ENCODE measurements around the gene ATP8B3.

The ATP8B3 gene

DNA sequence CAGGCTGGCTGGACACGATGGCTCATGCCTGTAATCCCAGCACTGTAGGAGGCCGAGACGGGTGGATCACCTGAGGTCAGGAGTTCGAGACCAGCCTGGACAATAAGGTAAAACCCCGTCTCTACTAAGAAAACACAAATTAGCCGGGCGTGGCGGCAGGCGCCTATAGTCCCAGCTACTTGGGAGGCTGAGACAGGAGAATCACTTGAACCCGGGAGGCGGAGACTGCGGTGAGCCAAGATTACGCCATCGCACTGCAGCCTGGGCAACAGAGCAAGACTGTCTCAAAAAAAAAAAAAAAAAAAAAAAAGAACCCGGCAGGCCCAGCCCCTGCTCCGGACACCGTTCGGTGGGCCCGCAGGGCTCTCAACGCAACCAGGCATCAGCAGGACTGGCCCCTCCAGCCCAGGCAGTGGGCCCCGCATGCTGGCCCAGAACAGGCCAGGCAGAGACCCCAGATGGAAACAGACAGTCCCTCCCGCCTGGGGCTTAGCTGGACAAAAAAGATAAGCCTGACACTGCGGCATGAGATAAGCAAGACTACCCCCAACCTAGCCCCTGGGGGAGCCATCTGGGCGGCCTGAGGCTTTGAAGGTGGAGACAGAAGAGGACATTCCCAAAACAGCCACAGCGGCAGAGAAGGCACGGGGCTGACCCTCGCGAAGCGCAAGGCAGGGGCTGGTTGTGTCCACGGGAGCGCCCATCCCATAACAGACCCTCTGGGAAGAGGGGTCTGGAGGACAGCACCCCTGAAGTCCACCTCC is 24.6 kb upstream of the ATP8B3 start:
- no peak for DNase-seq (ENCODE audit: low read depth in 3 of 3)

DNA sequence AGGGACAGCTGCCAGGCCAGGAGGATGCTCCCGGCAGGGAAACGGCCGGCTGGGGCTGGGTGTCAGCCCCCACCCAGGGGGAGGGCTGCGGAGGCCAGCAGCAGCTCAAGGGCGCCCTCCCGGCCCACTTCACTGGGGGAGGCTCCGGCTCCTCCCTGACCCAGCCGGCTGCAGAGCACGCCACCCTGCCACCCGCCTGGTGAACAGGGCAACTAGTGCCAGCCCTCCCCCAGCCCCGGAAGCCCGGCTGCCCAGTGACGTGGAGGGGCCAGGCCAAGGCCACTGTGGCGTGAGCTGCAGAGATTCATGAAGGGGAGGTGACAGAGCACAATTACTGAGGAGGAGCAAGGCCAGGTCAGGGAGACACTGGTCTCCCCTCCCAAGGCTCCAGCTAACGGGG is 21.5 kb upstream of the ATP8B3 start:
- DNase-seq (ENCODE audit: low read depth in 3 of 3): no peak

DNA sequence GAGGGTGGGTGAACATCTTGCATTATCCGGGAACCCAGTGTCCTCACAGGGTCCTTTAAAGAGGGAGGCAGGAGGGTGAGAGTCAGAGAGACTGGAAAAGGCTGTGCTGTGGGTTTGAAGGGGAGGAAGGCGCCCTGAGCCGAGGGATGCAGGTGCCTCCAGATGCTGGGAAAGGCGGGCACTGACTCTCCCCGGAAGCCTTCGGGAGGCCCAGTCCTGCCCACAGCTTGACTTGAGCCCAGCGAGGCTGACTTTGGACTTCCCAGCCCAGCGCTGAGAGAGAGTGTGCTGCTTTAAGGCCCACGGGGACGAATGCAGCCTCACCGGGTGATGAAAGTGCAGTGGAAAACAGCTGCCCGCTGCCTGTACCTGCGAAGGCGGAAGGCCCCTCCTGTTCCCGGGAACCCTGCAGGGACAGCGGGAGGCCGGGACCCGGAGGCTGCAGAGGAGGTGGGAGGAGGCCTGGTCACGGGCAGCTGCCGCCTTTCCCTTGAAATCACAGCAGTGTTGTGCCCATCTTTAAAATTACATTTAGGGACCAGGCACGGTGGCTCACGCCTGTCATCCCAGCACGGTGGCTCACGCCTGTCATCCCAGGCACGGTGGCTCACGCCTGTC is 20.1 kb upstream of the ATP8B3 start:
- no peak for DNase-seq (ENCODE audit: low read depth in 3 of 3)

- DNase-seq (ENCODE audit: low read depth in 3 of 3): no peak
Observed at GRCh38 chr19:1830978-1831377, 18.9 kb upstream of the ATP8B3 start.

GRCh38 chr19:1830568-1830967 is 18.5 kb upstream of the ATP8B3 start:
- DNase-seq (ENCODE audit: low read depth in 3 of 3): no peak

DNA sequence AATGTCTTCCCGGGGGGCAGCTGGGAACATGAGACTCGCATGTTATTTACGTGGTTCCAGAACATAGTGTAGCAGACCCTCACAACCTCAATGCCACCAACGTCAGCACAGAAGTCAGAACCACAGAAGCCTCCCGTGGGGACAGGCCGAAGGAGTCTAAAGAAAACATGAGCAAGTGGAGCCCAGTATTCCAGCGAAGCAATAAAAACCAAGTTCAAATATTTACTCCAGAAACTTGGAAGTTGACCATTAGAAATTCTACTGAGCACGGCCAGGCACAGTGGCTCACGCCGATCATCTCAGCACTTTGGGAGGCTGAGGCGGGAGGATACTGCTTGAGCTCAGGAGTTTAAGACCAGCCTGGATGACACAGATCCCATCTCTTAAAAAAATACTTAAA is 17.9 kb upstream of the ATP8B3 start:
- no peak for DNase-seq (ENCODE audit: low read depth in 3 of 3)

- DNase-seq (ENCODE audit: low read depth in 3 of 3): no peak
Observed at GRCh38 chr19:1828279-1829238, 16.5 kb upstream of the ATP8B3 start.

- DNase-seq (ENCODE audit: low read depth in 3 of 3): no peak
Observed at GRCh38 chr19:1827566-1828278, 15.6 kb upstream of the ATP8B3 start.

GRCh38 chr19:1826557-1827521 is 14.8 kb upstream of the ATP8B3 start:
- DNase-seq (ENCODE audit: low read depth in 3 of 3): no peak

- peak; percentile 43 to 72 (median 58) for DNase-seq (ENCODE audit: low read depth in 3 of 3)
Observed at GRCh38 chr19:1825909-1826556, 14.0 kb upstream of the ATP8B3 start.

- no peak for DNase-seq (ENCODE audit: low read depth in 3 of 3)
Observed at GRCh38 chr19:1824252-1824622, 12.2 kb upstream of the ATP8B3 start.

GRCh38 chr19:1823539-1824251 is 11.6 kb upstream of the ATP8B3 start:
- DNase-seq (ENCODE audit: low read depth in 3 of 3): no peak

DNA sequence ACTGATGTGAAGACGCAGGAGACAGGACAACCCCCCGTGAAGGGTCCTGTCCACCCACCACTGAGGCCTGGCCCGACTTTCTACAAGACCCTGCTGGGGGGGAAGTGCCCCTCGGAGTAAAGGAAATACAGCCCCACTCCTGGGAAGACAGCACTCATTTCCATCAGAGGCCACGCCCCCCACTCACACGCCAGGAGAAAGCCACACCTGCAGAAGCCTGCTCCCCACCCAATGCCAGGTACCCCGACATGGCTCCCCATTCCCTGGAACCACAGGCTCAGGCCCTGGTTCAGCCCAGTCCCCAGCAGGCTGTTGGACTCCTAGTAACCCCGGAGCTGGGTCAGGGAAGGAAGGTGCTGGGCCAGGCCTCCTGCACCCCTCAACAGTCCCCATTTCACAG is 10.9 kb upstream of the ATP8B3 start:
- DNase-seq (ENCODE audit: low read depth in 3 of 3): no peak

DNA sequence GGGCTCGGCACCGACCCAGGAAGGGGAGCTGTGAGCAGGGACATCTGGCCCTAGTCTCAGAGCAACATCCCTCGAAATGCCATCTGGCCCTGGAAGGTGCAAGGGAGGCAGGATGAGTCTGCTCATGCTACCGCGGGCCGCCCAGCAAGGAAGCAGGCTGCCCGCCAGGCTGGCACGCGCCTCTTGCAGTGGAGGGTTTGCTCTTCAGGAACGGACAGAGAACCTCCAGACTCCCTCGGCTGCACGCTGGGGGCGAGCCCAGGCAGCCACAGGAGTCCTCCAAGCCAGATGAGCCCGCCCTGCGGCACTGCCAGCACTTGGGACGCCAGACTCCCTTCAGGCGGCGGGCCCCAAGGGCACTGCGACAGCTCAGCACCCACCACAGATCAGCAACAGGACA is 10.1 kb upstream of the ATP8B3 start:
- no peak for DNase-seq (ENCODE audit: low read depth in 3 of 3)

DNA sequence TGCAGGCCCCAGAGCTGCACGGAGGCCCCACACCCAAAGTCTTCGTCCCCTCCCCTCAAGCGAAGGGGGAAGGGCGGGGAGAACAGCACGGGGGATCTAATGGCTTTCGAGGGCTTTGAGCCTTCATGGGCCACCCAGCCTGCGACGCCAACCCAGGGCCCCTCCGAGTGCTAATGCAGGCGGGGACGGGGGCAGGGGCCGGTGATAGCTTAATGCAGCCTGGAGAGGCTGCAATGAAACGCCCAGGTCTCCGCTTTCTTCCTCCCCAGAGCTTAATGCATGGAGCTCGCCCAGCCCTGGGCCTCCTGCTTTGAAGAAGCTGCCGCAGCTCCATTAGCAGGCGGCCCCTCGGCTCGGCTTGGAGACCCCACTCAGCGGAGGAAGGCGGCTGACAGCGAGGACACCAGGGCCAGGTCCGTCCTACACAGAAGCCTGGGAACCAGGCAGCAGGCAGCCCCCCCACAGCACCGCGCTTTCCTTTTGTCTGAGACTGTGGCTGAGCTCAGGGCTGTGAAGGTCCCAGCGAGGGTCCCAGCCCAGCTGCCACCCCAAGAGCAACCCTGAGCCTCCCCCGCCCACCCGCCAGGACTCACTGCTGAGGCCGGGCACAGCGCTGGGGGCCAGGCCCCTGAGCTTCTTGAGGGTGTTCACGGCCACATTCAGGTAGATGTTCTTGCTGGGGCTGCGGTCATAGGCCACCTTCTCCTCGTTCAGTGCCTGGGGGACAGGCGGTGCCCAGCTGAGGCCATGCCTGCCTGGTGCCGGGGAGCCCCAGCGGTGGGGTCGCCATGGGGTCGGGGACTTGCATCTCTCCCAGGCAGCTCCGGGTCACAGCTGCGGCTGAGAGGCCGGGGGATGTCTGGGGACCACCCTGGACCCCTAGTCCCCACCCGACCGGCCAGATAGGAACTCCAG is 7.5 kb upstream of the ATP8B3 start:
- DNase-seq (ENCODE audit: low read depth in 3 of 3): no peak

DNA sequence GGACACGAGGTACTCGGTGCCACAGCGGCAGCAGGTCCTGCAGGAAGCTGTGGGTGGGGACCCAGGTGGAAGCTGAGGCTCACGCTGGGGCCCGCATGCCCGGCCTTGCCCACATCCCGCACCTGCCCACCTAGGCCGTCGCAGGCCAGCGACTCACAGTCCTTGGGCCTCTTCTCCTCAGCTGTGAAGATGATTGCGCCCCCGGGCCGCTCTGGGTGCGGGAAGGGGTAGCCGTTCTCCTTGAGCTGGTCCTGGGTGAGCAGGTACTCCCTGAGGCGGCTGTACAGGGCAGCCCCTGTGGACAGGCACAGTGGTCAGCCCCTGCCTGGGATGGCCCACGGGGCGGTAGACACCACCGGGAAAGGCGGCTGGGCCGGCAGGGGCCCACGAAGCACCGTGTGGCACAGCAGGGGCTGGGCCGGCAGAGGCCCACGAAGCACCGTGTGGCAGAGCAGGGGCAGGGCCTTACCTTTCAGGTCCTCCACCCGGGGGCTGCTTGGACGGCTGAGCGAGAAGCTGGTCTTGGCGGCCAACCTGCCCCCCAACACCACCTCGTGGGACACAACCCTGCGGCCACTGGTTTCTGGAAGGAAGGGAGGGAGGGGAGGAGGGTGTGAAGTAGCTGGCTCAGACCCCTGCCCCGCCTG is 6.6 kb upstream of the ATP8B3 start:
- no peak for DNase-seq (ENCODE audit: low read depth in 3 of 3)

GRCh38 chr19:1817553-1818179 is 5.6 kb upstream of the ATP8B3 start:
- DNase-seq (ENCODE audit: low read depth in 3 of 3): no peak

Data from stimulated activated CD4-positive, alpha-beta T cell treated with anti-CD3 and anti-CD28 coated beads, TNF-alpha, amount 100 ng/mL, for 48 hours (primary cell).